NCI-H2171 treated with DMSO at 0.1 percent for 48 hours (cell line): ENCODE measurements around the gene IRX2.

Experiments used
- DNase-seq: peaks from one replicate; lab custom pipeline; 2025; lab: John Stamatoyannopoulos, UW

IRX2 gene

GRCh38 chr5:2741956-2742355 is 9.5 kb downstream of the IRX2 start:
- DNase-seq, result no peak

GRCh38 chr5:2740876-2741555 is 10.5 kb downstream of the IRX2 start:
- no peak for DNase-seq

GRCh38 chr5:2740051-2740875 is 11.2 kb downstream of the IRX2 start:
- DNase-seq, result no peak

GRCh38 chr5:2739360-2740050 is 12.0 kb downstream of the IRX2 start:
- DNase-seq, result no peak

GRCh38 chr5:2738700-2739359 is 12.6 kb downstream of the IRX2 start:
- DNase-seq, result no peak

- DNase-seq, result no peak
Observed at GRCh38 chr5:2738156-2738699, 13.2 kb downstream of the IRX2 start.

- DNase-seq, result no peak
Observed at GRCh38 chr5:2737273-2738155, 14.0 kb downstream of the IRX2 start.

GRCh38 chr5:2736872-2737271 is 14.6 kb downstream of the IRX2 start:
- no peak for DNase-seq

GRCh38 chr5:2735996-2736395 is 15.5 kb downstream of the IRX2 start:
- DNase-seq, result no peak

- DNase-seq, result peak; percentile 84
Observed at GRCh38 chr5:2732850-2733249, 18.6 kb downstream of the IRX2 start.

GRCh38 chr5:2732004-2732403 is 19.5 kb downstream of the IRX2 start:
- DNase-seq, result no peak

GRCh38 chr5:2729189-2729588 is 22.3 kb downstream of the IRX2 start:
- DNase-seq, result no peak

- DNase-seq, result no peak
Observed at GRCh38 chr5:2727550-2727949, 23.9 kb downstream of the IRX2 start.

- DNase-seq, result no peak
Observed at GRCh38 chr5:2725980-2726765, 25.3 kb downstream of the IRX2 start.

- no peak for DNase-seq
Observed at GRCh38 chr5:2724831-2725230, 26.6 kb downstream of the IRX2 start.

- no peak for DNase-seq
Observed at GRCh38 chr5:2724031-2724581, 27.4 kb downstream of the IRX2 start.

- no peak for DNase-seq
Observed at GRCh38 chr5:2722901-2723300, 28.6 kb downstream of the IRX2 start.

GRCh38 chr5:2721385-2722138 is 29.9 kb downstream of the IRX2 start:
- no peak for DNase-seq

- no peak for DNase-seq
Observed at GRCh38 chr5:2719332-2719731, 32.1 kb downstream of the IRX2 start.
